HepG2 (cell line): ENCODE measurements around the gene LDLRAD4. TPM values are rescaled to one million over a fixed set of nuclear protein-coding genes. Genes with fewer than 3 reads are reported as not detected.
A peak's percentile ranks its signal among the peaks of the same experiment; 100 is the strongest.

Source experiments
- ATAC-seq: fragments of 200-7000 bp; cut with Tn5 transposase; 3 replicates; pipeline ENCODE4 v1.9.1; 2020; ENCODE audit warnings: mild to moderate bottlenecking, moderate library complexity
- BruUV-seq: library from RNA; stranded (reverse); fragments of 400-500 nt; replicated peaks from 2 replicates; lab custom pipeline; 2021; lab: Mats Ljungman, UMichigan
- CTCF ChIA-PET: fragments of 300-600 bp; formaldehyde crosslinking; extraction: SDS; loops from one replicate; lab custom pipeline; 2021; ENCODE audit warnings: low total read pairs, inconsistent platforms, low intra/inter-chr PET ratio; lab: Yijun Ruan, JAX
- POLR2A ChIA-PET: fragments of 350-600 bp; sonication (Branson Sonifier 250); formaldehyde crosslinking; loops from one replicate; lab custom pipeline; 2020; ENCODE audit warnings: antibody characterized with exemption, inconsistent platforms; lab: Yijun Ruan, JAX
- DNase-seq: peaks from one replicate; pipeline ENCODE4 v3.0.0-alpha.2; 2015; ENCODE audit warnings: low spot score
- FAIRE-seq: peaks from 3 replicates; lab custom pipeline; 2011; peaks lifted over from hg19 to GRCh38; lab: Jason Lieb, UNC
- H2AFZ ChIP-seq: one replicate; pipeline ENCODE4 v1.6.1; 2011; ENCODE audit warnings: low read length, inconsistent platforms
- H3K27ac ChIP-seq: fragments of 300-600 bp; 3 replicates; pipeline ENCODE4 v1.8.0; 2011; ENCODE audit warnings: mixed run types, mild to moderate bottlenecking, mixed read lengths, low read length, inconsistent platforms; ENCODE audit not compliant: insufficient read depth; ENCODE audit errors: extremely low read length
- H3K27me3 ChIP-seq, 2 experiments: fragments of 200-600 bp in 1 of 2; 2 replicates in 1 of 2; 3 replicates in 1 of 2; pipeline versions ENCODE4 v1.6.0 to v1.8.0; 2011; ENCODE audit warnings: low read length in 2 of 2, mild to moderate bottlenecking in 2 of 2, moderate library complexity in 2 of 2, inconsistent platforms in 1 of 2; ENCODE audit not compliant: insufficient read depth in 2 of 2, control insufficient read depth in 1 of 2
- H3K36me3 ChIP-seq, 2 experiments: fragments of 200-600 bp in 1 of 2; replicated peaks in 1 of 2; 2 replicates in 1 of 2; 3 replicates in 1 of 2; pipeline versions ENCODE4 v1.5.1 to v1.8.0; 2011; ENCODE audit warnings: low read length in 2 of 2, inconsistent platforms in 1 of 2; ENCODE audit not compliant: insufficient read depth in 2 of 2, control insufficient read depth in 1 of 2
- H3K4me1 ChIP-seq: 2 replicates; pipeline ENCODE4 v1.5.1; 2012; ENCODE audit warnings: low read length, inconsistent platforms; ENCODE audit not compliant: insufficient read depth
- H3K4me2 ChIP-seq: 2 replicates; pipeline ENCODE4 v1.6.0; 2011; ENCODE audit warnings: low read depth, low read length, inconsistent platforms
- H3K4me3 ChIP-seq, 3 experiments: fragments of 200-600 bp in 1 of 3; sonication (generic), shearing (Covaris generic) in 1 of 3; replicated peaks in 1 of 3; 2 replicates each; pipeline ENCODE4 v1.5.1; 2011 to 2016; ENCODE audit warnings: low read length in 3 of 3, inconsistent platforms in 2 of 3, low read depth in 2 of 3, mild to moderate bottlenecking in 2 of 3, control low read depth in 1 of 3, mixed read lengths in 1 of 3; ENCODE audit not compliant: insufficient read depth in 1 of 3
- H3K79me2 ChIP-seq: one replicate; pipeline ENCODE4 v1.6.1; 2011; ENCODE audit warnings: low read length, inconsistent platforms; ENCODE audit not compliant: insufficient read depth
- H3K9ac ChIP-seq: 2 replicates; pipeline ENCODE4 v1.6.0; 2011; ENCODE audit warnings: mild to moderate bottlenecking, low read depth, low read length, inconsistent platforms; ENCODE audit not compliant: insufficient read depth
- H3K9me3 ChIP-seq: 2 replicates; pipeline ENCODE4 v1.5.1; 2012; ENCODE audit warnings: mild to moderate bottlenecking, low read length
- H4K20me1 ChIP-seq: 2 replicates; pipeline ENCODE4 v1.6.0; 2011; ENCODE audit warnings: inconsistent platforms, mild to moderate bottlenecking, low read length, moderate library complexity; ENCODE audit not compliant: insufficient read depth
- WGBS: methylation state at CpG from one replicate; pipeline ENCODE4 v1.1.6; 2017; ENCODE audit warnings: low lambda C conversion rate; 5-methylcytosine and 5-hydroxymethylcytosine counted together
- in situ Hi-C: cut with HindIII; loops from 2 replicates; pipeline ENCODE4 v1.10.0; 2017; ENCODE audit warnings: low pct_unique_long_range_greater_than_20kb; ENCODE audit not compliant: extremely low pct_ligation_motif_present
- intact Hi-C: fragments of 100-400 bp; cut with micrococcal nuclease; formaldehyde crosslinking; loops from one replicate; pipeline ENCODE4 v1.10.0; 2022; ENCODE audit not compliant: unreplicated experiment
- polyA plus RNA-seq, 8 experiments: library from polyadenylated mRNA; depleted of rRNA in 3 of 8; stranded (reverse) in 7 of 8; unstranded in 1 of 8; fragments of >200 nt; fragmentation: Illumina TruSeq in 4 of 8; extraction: Trizol in 4 of 8; gene quantifications; 2 replicates each; pipeline versions ENCODE4 v1.2.1 to v1.2.3, GENCODE V29; 2011 to 2016; ENCODE audit warnings: low read depth in 4 of 8, missing spikeins in 1 of 8, mixed read lengths in 1 of 8; ENCODE audit not compliant: insufficient read depth in 1 of 8
- total RNA-seq, 5 experiments: library from RNA; depleted of rRNA; stranded (reverse); fragments of >200 nt; fragmentation: Illumina TruSeq; extraction: Trizol; gene quantifications; 2 replicates each; pipeline ENCODE4 v1.2.3, GENCODE V29; 2016; ENCODE audit warnings: low read depth in 1 of 5
- TF ChIP-seq, protein P1 (sequence below): sonication (generic); formaldehyde crosslinking; IDR thresholded peaks from 2 replicates; pipeline ENCODE4 v1.4.0; 2020; ENCODE audit warnings: missing genetic modification reagents; ENCODE audit errors: not compliant biosample characterization
- TF ChIP-seq, protein P2 (sequence below): sonication (generic); formaldehyde crosslinking; conservative IDR thresholded peaks from 2 replicates; pipeline ENCODE4 v1.4.0; 2020; ENCODE audit warnings: mild to moderate bottlenecking, missing genetic modification reagents, moderate library complexity
- TF ChIP-seq, protein P3 (sequence below): sonication (generic); formaldehyde crosslinking; IDR thresholded peaks from 2 replicates; pipeline ENCODE4 v1.8.1; 2023; ENCODE audit warnings: mild to moderate bottlenecking, missing genetic modification reagents, borderline replicate concordance
- TF ChIP-seq, protein P4 (sequence below): IDR thresholded peaks from 2 replicates; pipeline ENCODE4 v1.6.1; 2016; ENCODE audit warnings: mild to moderate bottlenecking

Gene LDLRAD4
- total and polyA plus RNA-seq, 2 of the 13 experiments (the other 11 are each of a cell fraction or from before 2014, with no cell fraction given), result 13.6 to 20.9 TPM

DNA sequence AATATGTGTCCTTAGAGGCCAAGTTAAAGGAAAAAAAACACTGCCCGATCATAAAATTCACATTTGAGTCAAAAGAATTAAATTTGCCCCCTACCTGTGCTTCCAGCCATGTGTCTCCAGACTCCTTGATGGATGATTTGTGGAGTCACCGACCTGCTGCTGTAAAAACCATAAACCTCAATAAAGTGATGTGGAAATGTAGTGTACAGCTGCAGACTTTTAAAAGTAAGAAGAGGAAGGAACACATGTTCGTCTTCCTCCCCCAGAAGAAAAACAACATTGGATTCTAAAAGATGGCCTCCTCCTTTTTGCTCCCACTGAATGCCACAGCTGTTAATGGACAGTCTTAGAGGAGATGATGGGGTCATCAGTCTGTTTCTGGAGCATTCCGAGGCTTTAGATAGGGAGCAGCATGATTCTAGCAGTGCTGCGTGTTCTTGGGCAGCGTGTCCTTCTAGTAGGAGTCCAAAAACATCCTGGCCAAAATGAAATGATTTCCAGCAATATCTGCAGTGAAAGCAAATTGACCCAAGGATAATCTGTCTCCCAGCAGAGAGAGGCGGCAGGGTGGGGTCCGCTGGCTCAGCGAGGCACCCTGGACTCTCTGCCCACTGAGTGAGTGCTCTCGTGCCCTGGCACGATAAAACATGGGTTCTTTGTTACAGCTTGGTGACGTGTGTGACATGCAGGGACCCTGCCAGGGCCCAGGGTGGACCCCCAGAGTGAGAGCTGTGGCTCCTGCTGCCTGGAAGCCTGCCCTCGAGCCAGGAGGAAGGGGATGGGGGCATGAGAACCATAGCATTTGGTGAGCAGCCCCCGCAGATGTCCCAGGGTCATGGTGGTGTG, 311.7 kb downstream of the LDLRAD4 start:
- no peak overlapping the region for H3K27ac ChIP-seq
- WGBS, result 94% methylated on average over 9 of the region's 14 CpGs
- FAIRE-seq, result no peak
- peaks cover 29% of the 10 kb centered on the region for H3K4me1 ChIP-seq
- no peaks in the 10 kb centered on the region for H3K36me3 ChIP-seq
- DNase-seq, result no peak
- peak; percentile 21; the same call in 2 of the 3 replicates for ATAC-seq
- no peak overlapping the region for H2AFZ ChIP-seq
- BruUV-seq, result no TSS peak
- POLR2A ChIA-PET, result no interaction called here
- no peaks in the 10 kb centered on the region for H3K79me2 ChIP-seq
- TF ChIP-seq, protein P1, sequence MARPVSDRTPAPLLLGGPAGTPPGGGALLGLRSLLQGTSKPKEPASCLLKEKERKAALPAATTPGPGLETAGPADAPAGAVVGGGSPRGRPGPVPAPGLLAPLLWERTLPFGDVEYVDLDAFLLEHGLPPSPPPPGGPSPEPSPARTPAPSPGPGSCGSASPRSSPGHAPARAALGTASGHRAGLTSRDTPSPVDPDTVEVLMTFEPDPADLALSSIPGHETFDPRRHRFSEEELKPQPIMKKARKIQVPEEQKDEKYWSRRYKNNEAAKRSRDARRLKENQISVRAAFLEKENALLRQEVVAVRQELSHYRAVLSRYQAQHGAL (CRISPR knock-in tag), result no peak
- TF ChIP-seq, protein P2, sequence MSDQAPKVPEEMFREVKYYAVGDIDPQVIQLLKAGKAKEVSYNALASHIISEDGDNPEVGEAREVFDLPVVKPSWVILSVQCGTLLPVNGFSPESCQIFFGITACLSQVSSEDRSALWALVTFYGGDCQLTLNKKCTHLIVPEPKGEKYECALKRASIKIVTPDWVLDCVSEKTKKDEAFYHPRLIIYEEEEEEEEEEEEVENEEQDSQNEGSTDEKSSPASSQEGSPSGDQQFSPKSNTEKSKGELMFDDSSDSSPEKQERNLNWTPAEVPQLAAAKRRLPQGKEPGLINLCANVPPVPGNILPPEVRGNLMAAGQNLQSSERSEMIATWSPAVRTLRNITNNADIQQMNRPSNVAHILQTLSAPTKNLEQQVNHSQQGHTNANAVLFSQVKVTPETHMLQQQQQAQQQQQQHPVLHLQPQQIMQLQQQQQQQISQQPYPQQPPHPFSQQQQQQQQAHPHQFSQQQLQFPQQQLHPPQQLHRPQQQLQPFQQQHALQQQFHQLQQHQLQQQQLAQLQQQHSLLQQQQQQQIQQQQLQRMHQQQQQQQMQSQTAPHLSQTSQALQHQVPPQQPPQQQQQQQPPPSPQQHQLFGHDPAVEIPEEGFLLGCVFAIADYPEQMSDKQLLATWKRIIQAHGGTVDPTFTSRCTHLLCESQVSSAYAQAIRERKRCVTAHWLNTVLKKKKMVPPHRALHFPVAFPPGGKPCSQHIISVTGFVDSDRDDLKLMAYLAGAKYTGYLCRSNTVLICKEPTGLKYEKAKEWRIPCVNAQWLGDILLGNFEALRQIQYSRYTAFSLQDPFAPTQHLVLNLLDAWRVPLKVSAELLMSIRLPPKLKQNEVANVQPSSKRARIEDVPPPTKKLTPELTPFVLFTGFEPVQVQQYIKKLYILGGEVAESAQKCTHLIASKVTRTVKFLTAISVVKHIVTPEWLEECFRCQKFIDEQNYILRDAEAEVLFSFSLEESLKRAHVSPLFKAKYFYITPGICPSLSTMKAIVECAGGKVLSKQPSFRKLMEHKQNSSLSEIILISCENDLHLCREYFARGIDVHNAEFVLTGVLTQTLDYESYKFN (CRISPR knock-in tag), result no peak
- TF ChIP-seq, protein P3, sequence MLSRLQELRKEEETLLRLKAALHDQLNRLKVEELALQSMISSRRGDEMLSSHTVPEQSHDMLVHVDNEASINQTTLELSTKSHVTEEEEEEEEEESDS (CRISPR knock-in tag), result no peak
- TF ChIP-seq, protein P4, sequence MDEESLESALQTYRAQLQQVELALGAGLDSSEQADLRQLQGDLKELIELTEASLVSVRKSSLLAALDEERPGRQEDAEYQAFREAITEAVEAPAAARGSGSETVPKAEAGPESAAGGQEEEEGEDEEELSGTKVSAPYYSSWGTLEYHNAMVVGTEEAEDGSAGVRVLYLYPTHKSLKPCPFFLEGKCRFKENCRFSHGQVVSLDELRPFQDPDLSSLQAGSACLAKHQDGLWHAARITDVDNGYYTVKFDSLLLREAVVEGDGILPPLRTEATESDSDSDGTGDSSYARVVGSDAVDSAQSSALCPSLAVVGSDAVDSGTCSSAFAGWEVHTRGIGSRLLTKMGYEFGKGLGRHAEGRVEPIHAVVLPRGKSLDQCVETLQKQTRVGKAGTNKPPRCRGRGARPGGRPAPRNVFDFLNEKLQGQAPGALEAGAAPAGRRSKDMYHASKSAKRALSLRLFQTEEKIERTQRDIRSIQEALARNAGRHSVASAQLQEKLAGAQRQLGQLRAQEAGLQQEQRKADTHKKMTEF (CRISPR knock-in tag), result no peak
- intact Hi-C loops (loop anchor here (2.0 kb wide), 1 partner anchor 313 kb away; no protein-coding TSS in a partner anchor), in situ Hi-C loops (loop anchor here (10.0 kb wide), 1 partner anchor 305 kb away; no protein-coding TSS in a partner anchor)
- H4K20me1 ChIP-seq, result no peaks in the 10 kb centered on the region
- no peak overlapping the region for H3K4me2 ChIP-seq
- H3K4me3 ChIP-seq, result no peak overlapping the region
- CTCF ChIA-PET, result interaction anchor here (1.7 kb wide), 1 partner anchor 314 kb away, joined by 7 read pairs; no protein-coding TSS in a partner anchor
- H3K9me3 ChIP-seq, result no peaks in the 10 kb centered on the region
- H3K27me3 ChIP-seq, result no peaks in the 10 kb centered on the region
- no peak overlapping the region for H3K9ac ChIP-seq
